HepG2 (cell line): Measurements from ENCODE around the gene TM2D3. TPM values are rescaled to one million over a fixed set of nuclear protein-coding genes. Genes with fewer than 3 reads are reported as not detected.

Experiments
- ARID5B ChIP-seq: IDR thresholded peaks from 2 replicates; pipeline ENCODE4 v1.4.0; 2020; ENCODE audit warnings: mild to moderate bottlenecking, missing genetic modification reagents
- ATF3 ChIP-seq: sonication (generic); formaldehyde crosslinking; IDR thresholded peaks from 2 replicates; pipeline ENCODE4 v1.4.0; 2020; ENCODE audit warnings: missing genetic modification reagents
- EEA1 ChIP-seq: sonication (generic); formaldehyde crosslinking; IDR thresholded peaks from 2 replicates; pipeline ENCODE4 v1.5.1; 2020; ENCODE audit warnings: mild to moderate bottlenecking, missing genetic modification reagents, borderline replicate concordance
- ETV6 ChIP-seq: sonication (generic); formaldehyde crosslinking; conservative IDR thresholded peaks from 2 replicates; pipeline ENCODE4 v1.4.0; 2020; ENCODE audit warnings: missing genetic modification reagents
- FOXA1 ChIP-seq, 2 experiments: fragments of 450-650 bp in 1 of 2; sonication (generic) in 1 of 2; formaldehyde crosslinking in 1 of 2; IDR thresholded peaks; 2 replicates each; pipeline versions ENCODE4 v1.4.0 to v1.6.1; 2016 to 2020; ENCODE audit warnings: missing genetic modification reagents in 1 of 2
- GMEB2 ChIP-seq: IDR thresholded peaks from 2 replicates; pipeline ENCODE4 v1.6.1; 2016; ENCODE audit warnings: missing biosample characterization, missing genetic modification reagents, low read depth
- KDM6A ChIP-seq: IDR thresholded peaks from 2 replicates; pipeline ENCODE4 v1.6.1; 2016; ENCODE audit warnings: low read depth
- LBX2 ChIP-seq: sonication (generic); formaldehyde crosslinking; IDR thresholded peaks from 2 replicates; pipeline ENCODE4 v1.5.0; 2020; ENCODE audit warnings: missing genetic modification reagents, mild to moderate bottlenecking, borderline replicate concordance
- MIXL1 ChIP-seq: IDR thresholded peaks from 2 replicates; pipeline ENCODE4 v1.6.1; 2016
- NPAS2 ChIP-seq: sonication (generic); formaldehyde crosslinking; IDR thresholded peaks from 2 replicates; pipeline ENCODE4 v1.8.0; 2022; ENCODE audit warnings: mild to moderate bottlenecking, missing genetic modification reagents, borderline replicate concordance
- PHF20 ChIP-seq: sonication (generic); formaldehyde crosslinking; IDR thresholded peaks from 2 replicates; pipeline ENCODE4 v1.5.0; 2020; ENCODE audit warnings: mild to moderate bottlenecking, missing genetic modification reagents
- RAD21 ChIP-seq: fragments of 450-650 bp; formaldehyde crosslinking; IDR thresholded peaks from 2 replicates; pipeline ENCODE4 v1.5.0; 2020; ENCODE audit warnings: mild to moderate bottlenecking
- RORA ChIP-seq: sonication (generic); formaldehyde crosslinking; IDR thresholded peaks from 2 replicates; pipeline ENCODE4 v1.5.0; 2020; ENCODE audit warnings: mild to moderate bottlenecking, missing genetic modification reagents, moderate library complexity
- SOX5 ChIP-seq: IDR thresholded peaks from 2 replicates; pipeline ENCODE4 v1.6.1; 2016; ENCODE audit warnings: borderline replicate concordance
- SP1 ChIP-seq, 2 experiments: fragments of 450-650 bp in 1 of 2; sonication (generic) in 1 of 2; formaldehyde crosslinking in 1 of 2; IDR thresholded peaks; 2 replicates each; pipeline versions ENCODE4 v1.4.0 to v1.6.1; 2016 to 2020; ENCODE audit warnings: missing genetic modification reagents in 1 of 2
- SP140L ChIP-seq: sonication (generic); formaldehyde crosslinking; IDR thresholded peaks from 2 replicates; pipeline ENCODE4 v1.4.0; 2020; ENCODE audit warnings: missing genetic modification reagents, borderline replicate concordance
- YEATS4 ChIP-seq: sonication (generic); formaldehyde crosslinking; IDR thresholded peaks from 2 replicates; pipeline ENCODE4 v1.4.0; 2020; ENCODE audit warnings: missing genetic modification reagents, borderline replicate concordance
- ZBTB20 ChIP-seq: sonication (generic); formaldehyde crosslinking; IDR thresholded peaks from 2 replicates; pipeline ENCODE4 v1.8.1; 2023; ENCODE audit warnings: missing genetic modification reagents, low read depth, mild to moderate bottlenecking, borderline replicate concordance
- ZFAT ChIP-seq: sonication (generic); formaldehyde crosslinking; conservative IDR thresholded peaks from 2 replicates; pipeline ENCODE4 v1.8.1; 2023; ENCODE audit warnings: missing genetic modification reagents, inconsistent platforms
- ZNF17 ChIP-seq: sonication (generic); formaldehyde crosslinking; IDR thresholded peaks from 2 replicates; pipeline ENCODE4 v1.5.0; 2020; ENCODE audit warnings: mild to moderate bottlenecking, missing genetic modification reagents
- ZNF644 ChIP-seq: IDR thresholded peaks from 2 replicates; pipeline ENCODE4 v1.6.1; 2016; ENCODE audit warnings: low read depth
- ZNF672 ChIP-seq: sonication (generic); formaldehyde crosslinking; IDR thresholded peaks from 2 replicates; pipeline ENCODE4 v1.8.1; 2022; ENCODE audit warnings: missing genetic modification reagents
- ZNF781 ChIP-seq: sonication (generic); formaldehyde crosslinking; IDR thresholded peaks from 2 replicates; pipeline ENCODE4 v1.5.1; 2020; ENCODE audit warnings: borderline replicate concordance, mild to moderate bottlenecking, missing genetic modification reagents; ENCODE audit errors: not compliant biosample characterization
- polyA plus RNA-seq, 8 experiments: library from polyadenylated mRNA; depleted of rRNA in 3 of 8; stranded (reverse) in 7 of 8; unstranded in 1 of 8; fragments of >200 nt; fragmentation: Illumina TruSeq in 4 of 8; extraction: Trizol in 4 of 8; gene quantifications; 2 replicates each; pipeline versions ENCODE4 v1.2.1 to v1.2.3, GENCODE V29; 2011 to 2016; ENCODE audit warnings: low read depth in 4 of 8, missing spikeins in 1 of 8, mixed read lengths in 1 of 8; ENCODE audit not compliant: insufficient read depth in 1 of 8
- total RNA-seq, 5 experiments: library from RNA; depleted of rRNA; stranded (reverse); fragments of >200 nt; fragmentation: Illumina TruSeq; extraction: Trizol; gene quantifications; 2 replicates each; pipeline ENCODE4 v1.2.3, GENCODE V29; 2016; ENCODE audit warnings: low read depth in 1 of 5
- TF ChIP-seq, protein P1 (sequence below): sonication (generic); formaldehyde crosslinking; IDR thresholded peaks from 2 replicates; pipeline ENCODE4 v1.5.0; 2020; ENCODE audit warnings: missing genetic modification reagents

Gene TM2D3
- total and polyA plus RNA-seq, 2 of the 13 experiments (the other 11 are each of a cell fraction or from before 2014, with no cell fraction given) = 31.1 to 72.7 TPM

DNA sequence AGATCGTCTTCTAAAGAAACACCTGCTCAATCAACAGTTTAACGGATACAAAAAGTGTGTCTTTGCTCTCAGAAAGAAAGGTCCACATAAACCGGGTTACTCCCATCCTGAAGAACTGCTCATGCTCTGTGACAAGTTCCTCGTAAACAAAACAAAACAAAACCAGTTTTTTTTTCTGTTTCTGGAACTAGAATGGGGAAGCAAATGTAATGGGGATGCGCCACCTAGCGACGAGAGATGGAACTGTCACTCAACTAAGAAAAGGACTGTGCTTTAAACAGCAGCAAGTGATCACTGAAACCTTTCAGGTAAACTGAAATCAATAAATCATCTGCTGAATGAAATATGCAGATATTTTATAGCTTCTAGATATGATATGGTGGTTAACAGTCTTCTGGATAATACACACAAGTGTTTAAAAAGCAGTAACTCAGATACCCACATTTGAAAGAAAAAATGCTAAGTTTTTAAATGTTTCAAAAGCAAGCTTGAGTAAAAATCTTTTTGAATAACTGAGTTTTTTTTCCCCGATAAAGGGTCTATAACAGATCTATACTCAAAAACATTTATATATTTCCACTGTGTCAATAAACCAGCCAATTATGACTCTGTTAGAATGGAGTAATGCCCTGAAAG, 10.9 kb downstream of the TM2D3 start (continued):
- TF ChIP-seq ATF3 (no peak), PHF20 (no peak), ZNF644 (CRISPR knock-in tag) (no peak), GMEB2 (CRISPR knock-in tag) (no peak), EEA1 (CRISPR knock-in tag) (no peak), ZNF781 (CRISPR knock-in tag) (no peak), LBX2 (no peak), NPAS2 (CRISPR knock-in tag) (no peak), ZNF672 (CRISPR knock-in tag) (no peak), MIXL1 (CRISPR knock-in tag) (peak; percentile 22; the same call in 1 of the 2 replicates), RORA (CRISPR knock-in tag) (no peak), SP140L (CRISPR knock-in tag) (no peak), ZNF17 (CRISPR knock-in tag) (no peak), ZBTB20 (CRISPR knock-in tag) (no peak), RAD21 (peak; percentile 84), SOX5 (CRISPR knock-in tag) (no peak), ETV6 (CRISPR knock-in tag) (no peak), KDM6A (no peak), YEATS4 (CRISPR knock-in tag) (no peak), SP1 (IDR thresholded peaks at IDR 0.05) (no peak), SP1 (CRISPR knock-in tag; IDR thresholded peaks at IDR 0.05) (no peak), ARID5B (CRISPR knock-in tag) (no peak), FOXA1 (IDR thresholded peaks at IDR 0.05) (no peak), FOXA1 (CRISPR knock-in tag; IDR thresholded peaks at IDR 0.05) (no peak), ZFAT (CRISPR knock-in tag) (no peak)
- TF ChIP-seq, protein P1, sequence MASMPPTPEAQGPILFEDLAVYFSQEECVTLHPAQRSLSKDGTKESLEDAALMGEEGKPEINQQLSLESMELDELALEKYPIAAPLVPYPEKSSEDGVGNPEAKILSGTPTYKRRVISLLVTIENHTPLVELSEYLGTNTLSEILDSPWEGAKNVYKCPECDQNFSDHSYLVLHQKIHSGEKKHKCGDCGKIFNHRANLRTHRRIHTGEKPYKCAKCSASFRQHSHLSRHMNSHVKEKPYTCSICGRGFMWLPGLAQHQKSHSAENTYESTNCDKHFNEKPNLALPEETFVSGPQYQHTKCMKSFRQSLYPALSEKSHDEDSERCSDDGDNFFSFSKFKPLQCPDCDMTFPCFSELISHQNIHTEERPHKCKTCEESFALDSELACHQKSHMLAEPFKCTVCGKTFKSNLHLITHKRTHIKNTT (CRISPR knock-in tag) = no peak
